Tibial artery (tissue), 4 donors: Measurements from ENCODE around the gene TTLL4.

ENCODE experiments used
- DNase-seq, 2 donors: peaks; one replicate each; pipeline ENCODE4 v3.0.0-alpha.2; 2019
- H3K27ac ChIP-seq, 2 donors: fragments of 200-600 bp; sonication (generic) in 1 of 2; 1 replicate in 1 of 2; 2 replicates in 1 of 2; pipeline ENCODE4 v1.5.1; 2018 to 2019; ENCODE audit warnings: mild to moderate bottlenecking in 1 of 2
- H3K27me3 ChIP-seq, 2 donors: fragments of 200-600 bp; sonication (generic) in 1 of 2; one replicate each; pipeline versions ENCODE4 v1.5.1 to v1.6.0; 2016 to 2019
- H3K36me3 ChIP-seq, 3 donors: fragments of 200-600 bp; sonication (generic) in 2 of 3; one replicate each; pipeline ENCODE4 v1.5.1; 2016 to 2019; ENCODE audit warnings: mild to moderate bottlenecking in 2 of 3
- H3K4me1 ChIP-seq, 4 donors: fragments of 200-600 bp; sonication (generic) in 2 of 4; 1 replicate in 3 of 4; 2 replicates in 1 of 4; pipeline ENCODE4 v1.5.1; 2016 to 2019
- H3K4me3 ChIP-seq, 2 donors: fragments of 200-600 bp; sonication (generic) in 1 of 2; 1 replicate in 1 of 2; 2 replicates in 1 of 2; pipeline ENCODE4 v1.5.1; 2018 to 2019; ENCODE audit warnings: mild to moderate bottlenecking in 2 of 2
- H3K9me3 ChIP-seq, 3 donors: fragments of 200-600 bp; sonication (generic) in 1 of 3; one replicate each; pipeline ENCODE4 v1.5.1; 2016 to 2019
- CTCF ChIP-seq, 2 experiments: fragments of 200-600 bp in 1 of 2; fragments of 450-650 bp in 1 of 2; IDR thresholded peaks; one replicate each; pipeline ENCODE4 v1.5.1; 2017 to 2019; ENCODE audit warnings: antibody characterized with exemption in 2 of 2, mild to moderate bottlenecking in 1 of 2, moderate library complexity in 1 of 2
- intact Hi-C: fragments of 100-400 bp; cut with DNase I; formaldehyde crosslinking; loops from one replicate; pipeline ENCODE4 v1.15.0; 2023; ENCODE audit warnings: low total_unique reads

Gene TTLL4

GRCh38 chr2:218802386-218802994 is 91.9 kb downstream of the TTLL4 start:
- no peak overlapping the region for H3K27ac ChIP-seq
- no peak for DNase-seq
- no peaks in the 10 kb centered on the region for H3K27me3 ChIP-seq
- intact Hi-C loops, result no loop called here
- H3K4me3 ChIP-seq, result no peak overlapping the region
- H3K4me1 ChIP-seq, result peaks cover 0 to 23% (median 14%) of the 10 kb centered on the region in 4 donors
- H3K9me3 ChIP-seq, result peaks cover 0 to 4% (median 0%) of the 10 kb centered on the region in 3 donors
- TF ChIP-seq CTCF (IDR thresholded peaks at IDR 0.05), result no peak
- H3K36me3 ChIP-seq, result no peaks in the 10 kb centered on the region

- Histone ChIP-seq H3K4me3 (no peak overlapping the region), H3K36me3 (peaks cover 0 to 4% (median 0%) of the 10 kb centered on the region in 3 donors), H3K27me3 (no peaks in the 10 kb centered on the region), H3K27ac (peak overlapping the region in 1 of 2 donors; percentile 72), H3K9me3 (peaks cover 0 to 4% (median 0%) of the 10 kb centered on the region in 3 donors), H3K4me1 (peaks cover 0 to 25% (median 15%) of the 10 kb centered on the region in 4 donors)
- no peak for DNase-seq
- intact Hi-C loops, result no loop called here
- no peak for TF ChIP-seq CTCF (IDR thresholded peaks at IDR 0.05)
Observed at GRCh38 chr2:218804817-218805216, 94.2 kb downstream of the TTLL4 start.
